SK-N-MC (cell line): Measurements from ENCODE around the gene TEKT5.

Source experiments
- EZH2 ChIP-seq: fragments of 200-600 bp; sonication (generic); IDR thresholded peaks from one replicate; pipeline ENCODE4 v1.6.1; 2017; ENCODE audit warnings: antibody characterized with exemption
- POLR2AphosphoS5 ChIP-seq: IDR thresholded peaks from 2 replicates; pipeline ENCODE4 v1.6.1; 2012; ENCODE audit warnings: mild to moderate bottlenecking, low read depth, low read length, borderline replicate concordance

GRCh38 chr16:10655415-10655977 lies 39.2 kb downstream of the TEKT5 start:
- TF ChIP-seq EZH2 = no peak
- TF ChIP-seq POLR2AphosphoS5 = no peak
